Thymus (tissue), 11 donors: Measurements from ENCODE around the gene HOXC6. TPM values are rescaled to one million over a fixed set of nuclear protein-coding genes. Genes with fewer than 3 reads are reported as not detected.

Experiments used
- DNase-seq, 9 donors: peaks; one replicate each; pipeline ENCODE4 v3.0.0-alpha.2; 2013; ENCODE audit warnings: low spot score in 9 of 9, low read depth in 6 of 9, missing footprints in 1 of 9
- H3K27ac ChIP-seq, 2 donors: one replicate each; pipeline ENCODE4 v1.5.1; 2013; ENCODE audit warnings: control low read depth in 1 of 2, low read depth in 1 of 2, low read length in 1 of 2, mild to moderate bottlenecking in 1 of 2, moderate library complexity in 1 of 2
- H3K27me3 ChIP-seq, 2 donors: one replicate each; pipeline ENCODE4 v1.5.1; 2013; ENCODE audit warnings: low read length in 1 of 2; ENCODE audit not compliant: control insufficient read depth in 2 of 2, insufficient read depth in 1 of 2
- H3K36me3 ChIP-seq, 2 donors: one replicate each; pipeline ENCODE4 v1.5.1; 2013; ENCODE audit warnings: low read length in 1 of 2, mild to moderate bottlenecking in 1 of 2, moderate library complexity in 1 of 2; ENCODE audit not compliant: control insufficient read depth in 2 of 2, insufficient read depth in 2 of 2
- H3K4me1 ChIP-seq, 2 donors: one replicate each; pipeline ENCODE4 v1.5.1; 2013; ENCODE audit warnings: low read length in 2 of 2; ENCODE audit not compliant: control insufficient read depth in 2 of 2, insufficient read depth in 2 of 2
- H3K4me3 ChIP-seq, 2 donors: one replicate each; pipeline ENCODE4 v1.5.1; 2013; ENCODE audit warnings: low read length in 2 of 2, control low read depth in 1 of 2, mild to moderate bottlenecking in 1 of 2
- H3K9me3 ChIP-seq, 2 donors: one replicate each; pipeline ENCODE4 v1.5.1; 2013; ENCODE audit warnings: low read length in 1 of 2, mild to moderate bottlenecking in 1 of 2; ENCODE audit not compliant: control insufficient read depth in 2 of 2, insufficient read depth in 1 of 2
- WGBS: extraction: QIAGEN DNeasy Blood & Tissue Kit; methylation state at CpG from one replicate; pipeline ENCODE4 v1.1.7; 2013; 5-methylcytosine and 5-hydroxymethylcytosine counted together
- polyA plus RNA-seq: library from polyadenylated mRNA; stranded (reverse); fragments of 200-250 nt; gene quantifications from one replicate; pipeline ENCODE4 v1.2.3, GENCODE V29; 2013
- total RNA-seq: library from RNA; stranded (reverse); fragments of 120-200 nt; gene quantifications from one replicate; pipeline ENCODE4 v1.2.4, GENCODE V29; 2013
- donor health status: healthy.

Gene HOXC6
- total and polyA plus RNA-seq, 2 donors, result 0.14 to 0.43 TPM

DNA sequence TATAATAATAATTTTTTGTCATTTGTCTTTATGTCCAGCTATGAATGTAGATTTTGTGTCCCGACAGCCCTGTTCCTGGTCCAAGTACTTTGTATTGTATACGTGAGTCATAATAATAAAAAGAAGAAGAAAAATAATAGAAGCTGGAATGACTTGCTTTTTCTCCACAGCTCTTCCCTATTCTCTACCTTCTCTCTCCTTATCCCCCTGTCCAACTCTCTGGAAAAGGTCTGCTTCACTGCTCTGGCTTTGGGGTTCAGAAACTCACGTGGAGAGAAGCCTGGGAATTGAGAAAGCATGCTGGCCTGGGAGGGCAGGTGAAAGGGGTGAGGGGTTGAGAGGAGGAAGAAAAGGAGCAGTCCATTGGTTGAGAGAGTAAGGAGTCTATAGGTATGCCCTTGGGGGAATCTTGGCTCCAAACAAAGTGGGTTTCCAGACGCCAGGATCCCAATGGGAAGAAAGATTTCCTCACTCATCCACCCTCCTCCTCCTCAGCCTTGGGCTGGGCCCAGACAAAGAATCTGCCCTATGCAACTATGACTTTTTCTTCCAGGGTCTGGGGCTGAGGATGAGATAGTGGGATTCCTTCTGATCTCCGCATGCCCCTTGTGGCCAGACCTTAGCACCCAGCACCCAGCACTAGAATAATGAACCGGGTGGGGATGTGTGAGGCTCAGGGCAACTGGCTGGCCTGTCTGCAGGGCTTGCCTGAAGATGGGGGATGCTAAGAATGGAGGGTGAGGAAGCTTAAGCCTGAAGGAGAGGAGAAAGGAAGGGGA is 15.4 kb upstream of the HOXC6 start:
- no peak overlapping the region for H3K4me3 ChIP-seq
- H3K27ac ChIP-seq, result no peak overlapping the region
- no peak for DNase-seq
- peaks cover 81 to 100% of the 10 kb centered on the region in 2 donors for H3K27me3 ChIP-seq
- H3K4me1 ChIP-seq, result peaks cover 0 to 7% of the 10 kb centered on the region in 2 donors
- 30% methylated on average over 6 of the region's 6 CpGs for WGBS
- H3K9me3 ChIP-seq, result peaks cover 0 to 8% of the 10 kb centered on the region in 2 donors
- H3K36me3 ChIP-seq, result no peaks in the 10 kb centered on the region

GRCh38 chr12:54014377-54015017 is 13.7 kb upstream of the HOXC6 start:
- no peak for DNase-seq
- H3K4me1 ChIP-seq, result peaks cover 3 to 17% of the 10 kb centered on the region in 2 donors
- no peaks in the 10 kb centered on the region for H3K36me3 ChIP-seq
- no peak overlapping the region for H3K27ac ChIP-seq
- H3K27me3 ChIP-seq, result peaks cover 83 to 100% of the 10 kb centered on the region in 2 donors
- peaks cover 0 to 13% of the 10 kb centered on the region in 2 donors for H3K9me3 ChIP-seq
- no peak overlapping the region for H3K4me3 ChIP-seq
- WGBS, result 7% methylated on average over 36 of the region's 36 CpGs

DNA sequence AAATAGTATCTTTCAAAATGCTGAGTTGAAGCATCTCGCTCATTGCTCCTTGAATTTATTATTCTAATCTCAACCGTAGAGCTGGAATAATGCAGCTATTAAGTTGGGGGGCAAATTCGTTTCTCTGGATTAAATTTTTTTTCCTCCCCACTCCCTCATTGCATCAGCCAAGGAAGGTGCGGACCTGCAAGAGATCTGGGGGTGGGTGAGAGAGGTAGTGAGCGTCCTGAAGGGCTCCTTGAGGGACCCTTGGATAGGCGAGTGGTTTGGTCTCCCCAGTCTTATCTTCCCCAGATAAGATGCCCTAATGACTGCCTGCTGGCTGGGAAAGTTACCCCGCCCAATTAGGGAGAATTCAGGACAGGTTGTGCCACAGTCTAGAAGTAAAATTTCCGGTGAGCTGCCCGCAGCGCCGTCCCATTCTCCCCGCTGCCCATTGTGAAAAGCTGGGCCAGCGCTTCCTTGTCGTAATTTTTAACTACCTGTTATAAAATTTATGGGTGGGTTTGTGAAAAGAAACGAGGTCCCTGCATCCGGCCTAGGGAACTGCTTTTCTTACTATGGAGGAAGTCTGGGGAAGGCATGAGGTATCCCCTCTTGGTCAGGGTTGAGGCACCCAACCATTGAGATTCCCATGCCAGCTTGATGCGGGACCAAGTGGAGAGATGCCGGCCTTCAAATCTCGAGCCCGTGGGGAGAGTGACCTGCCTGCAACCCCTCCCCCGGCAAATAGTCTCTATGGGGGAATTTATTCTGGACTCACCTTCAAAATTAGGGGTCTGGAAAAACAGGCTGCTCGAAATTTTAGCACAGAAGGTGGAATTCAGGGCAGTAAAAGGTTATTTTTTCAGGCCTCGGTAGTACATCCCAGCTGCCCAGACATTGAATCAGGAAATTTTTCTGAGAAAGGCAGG is 13.0 kb upstream of the HOXC6 start:
- 9% methylated on average over 23 of the region's 23 CpGs for WGBS
- Histone ChIP-seq H3K36me3 (no peaks in the 10 kb centered on the region), H3K27me3 (peaks cover 84 to 100% of the 10 kb centered on the region in 2 donors), H3K9me3 (peaks cover 0 to 13% of the 10 kb centered on the region in 2 donors), H3K4me1 (peaks cover 3 to 23% of the 10 kb centered on the region in 2 donors), H3K27ac (no peak overlapping the region), H3K4me3 (no peak overlapping the region)
- DNase-seq, result no peak

DNA sequence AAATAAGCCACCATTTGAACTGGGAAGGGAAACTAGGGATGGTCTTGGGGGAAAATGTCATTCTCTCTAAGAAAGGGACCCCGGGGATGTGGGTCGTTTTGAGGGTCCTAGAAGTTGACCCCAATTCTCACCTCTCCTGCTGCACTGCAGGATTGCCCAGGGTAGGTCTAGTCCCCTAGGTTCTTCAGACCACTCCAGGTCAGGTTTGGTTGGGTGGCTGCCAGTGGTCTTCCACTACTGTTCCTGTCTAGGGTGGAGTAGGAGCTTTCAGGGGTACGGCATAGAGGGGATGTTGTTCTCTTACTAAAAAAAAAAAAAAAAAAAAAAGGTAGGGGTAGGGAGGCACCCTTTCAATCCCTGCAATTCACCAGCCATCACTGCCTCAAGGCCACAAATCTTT is 12.2 kb upstream of the HOXC6 start:
- H3K4me1 ChIP-seq, result peaks cover 3 to 23% of the 10 kb centered on the region in 2 donors
- H3K9me3 ChIP-seq, result peaks cover 0 to 12% of the 10 kb centered on the region in 2 donors
- 20% methylated on average over 3 of the region's 3 CpGs for WGBS
- no peak overlapping the region for H3K4me3 ChIP-seq
- no peak for DNase-seq
- peaks cover 86 to 100% of the 10 kb centered on the region in 2 donors for H3K27me3 ChIP-seq
- no peaks in the 10 kb centered on the region for H3K36me3 ChIP-seq
- H3K27ac ChIP-seq, result no peak overlapping the region

- 7% methylated on average over 25 of the region's 25 CpGs for WGBS
- no peak for DNase-seq
- no peaks in the 10 kb centered on the region for H3K36me3 ChIP-seq
- H3K27ac ChIP-seq, result no peak overlapping the region
- peaks cover 0 to 16% of the 10 kb centered on the region in 2 donors for H3K9me3 ChIP-seq
- H3K4me3 ChIP-seq, result no peak overlapping the region
- peaks cover 87 to 100% of the 10 kb centered on the region in 2 donors for H3K27me3 ChIP-seq
- peaks cover 3 to 23% of the 10 kb centered on the region in 2 donors for H3K4me1 ChIP-seq
Observed at GRCh38 chr12:54016478-54016964, 11.7 kb upstream of the HOXC6 start.

DNA sequence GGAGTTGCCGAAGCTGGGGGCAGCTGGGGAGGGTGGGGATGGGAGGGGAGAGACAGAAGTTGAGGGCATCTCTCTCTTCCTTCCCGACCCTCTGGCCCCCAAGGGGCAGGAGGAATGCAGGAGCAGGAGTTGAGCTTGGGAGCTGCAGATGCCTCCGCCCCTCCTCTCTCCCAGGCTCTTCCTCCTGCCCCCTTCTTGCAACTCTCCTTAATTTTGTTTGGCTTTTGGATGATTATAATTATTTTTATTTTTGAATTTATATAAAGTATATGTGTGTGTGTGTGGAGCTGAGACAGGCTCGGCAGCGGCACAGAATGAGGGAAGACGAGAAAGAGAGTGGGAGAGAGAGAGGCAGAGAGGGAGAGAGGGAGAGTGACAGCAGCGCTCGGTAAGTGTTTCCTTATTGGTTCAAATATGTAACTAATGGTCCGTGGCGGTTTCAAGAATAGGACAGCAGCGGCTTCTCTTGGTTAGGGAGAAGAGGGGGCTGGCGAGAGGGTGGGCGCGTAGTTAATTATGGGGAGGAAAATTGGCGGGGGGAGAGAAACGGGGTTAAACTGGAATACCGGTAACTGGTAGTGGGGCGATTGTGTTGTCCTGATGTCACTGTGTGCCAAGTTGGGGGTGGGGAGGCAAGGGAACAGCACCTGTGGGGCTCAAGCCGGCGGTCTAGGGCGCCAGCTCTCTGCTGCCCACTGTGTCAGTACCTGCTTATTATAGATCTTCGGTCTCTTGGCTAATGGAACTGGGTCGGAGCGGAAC is 11.0 kb upstream of the HOXC6 start:
- peaks cover 89 to 100% of the 10 kb centered on the region in 2 donors for H3K27me3 ChIP-seq
- 5% methylated on average over 24 of the region's 24 CpGs for WGBS

GRCh38 chr12:54017878-54018467 is 10.3 kb upstream of the HOXC6 start:
- 3% methylated on average over 34 of the region's 34 CpGs for WGBS
- Histone ChIP-seq H3K4me1 (peaks cover 3 to 23% of the 10 kb centered on the region in 2 donors), H3K9me3 (peaks cover 0 to 16% of the 10 kb centered on the region in 2 donors), H3K27ac (no peak overlapping the region), H3K27me3 (peaks cover 90 to 100% of the 10 kb centered on the region in 2 donors), H3K4me3 (peak overlapping the region; percentile 32 to 49), H3K36me3 (no peaks in the 10 kb centered on the region)
- DNase-seq, result peak in 7 of 9 donors; percentile 30 to 79 (median 55)

More for the DNA sequence above, 11.0 kb upstream of the HOXC6 start:
- peak overlapping the region; percentile 32 to 49 for H3K4me3 ChIP-seq
- H3K4me1 ChIP-seq, result peaks cover 3 to 23% of the 10 kb centered on the region in 2 donors
- no peaks in the 10 kb centered on the region for H3K36me3 ChIP-seq
- peaks cover 0 to 16% of the 10 kb centered on the region in 2 donors for H3K9me3 ChIP-seq
- no peak for DNase-seq
- no peak overlapping the region for H3K27ac ChIP-seq

GRCh38 chr12:54018468-54018984 is 9.7 kb upstream of the HOXC6 start:
- H3K4me1 ChIP-seq, result peaks cover 3 to 23% of the 10 kb centered on the region in 2 donors
- H3K9me3 ChIP-seq, result peaks cover 0 to 16% of the 10 kb centered on the region in 2 donors
- 24% methylated on average over 29 of the region's 29 CpGs for WGBS
- peak overlapping the region; percentile 32 to 49 for H3K4me3 ChIP-seq
- H3K36me3 ChIP-seq, result no peaks in the 10 kb centered on the region
- H3K27me3 ChIP-seq, result peaks cover 91 to 100% of the 10 kb centered on the region in 2 donors
- no peak overlapping the region for H3K27ac ChIP-seq
- no peak for DNase-seq
